ENCODE results near the gene PODXL2.

Gene PODXL2

DNA sequence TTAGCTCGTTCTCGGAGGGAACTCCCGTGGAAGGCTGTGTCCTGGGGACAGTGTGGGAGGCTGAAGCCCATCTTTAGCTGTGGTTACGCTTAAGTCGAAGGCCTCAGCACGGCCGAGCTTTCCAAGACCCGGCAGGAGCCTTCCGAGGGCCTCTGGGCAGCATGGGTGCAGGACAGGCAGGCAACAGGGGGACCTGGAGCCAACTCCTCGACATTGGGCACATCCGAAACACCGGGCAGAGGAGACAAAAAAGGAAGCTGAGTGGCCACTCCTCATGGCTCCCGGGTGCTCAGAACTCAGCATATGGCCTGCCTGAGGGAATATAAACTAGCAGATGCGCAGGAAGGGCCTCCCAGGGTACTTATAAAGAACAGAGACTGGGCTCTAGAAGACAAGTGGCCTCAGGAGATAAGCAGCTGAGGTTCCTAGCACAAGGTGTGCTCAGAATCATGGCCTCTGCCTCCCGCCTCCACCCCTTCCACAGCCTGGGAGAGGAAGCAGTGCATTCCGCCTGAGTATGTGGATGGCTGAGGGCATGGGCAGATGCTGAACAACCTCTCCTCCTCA is 77.9 kb downstream of the PODXL2 start:
- H3K9me3 ChIP-seq (ENCODE audit: control insufficient read depth, insufficient read depth, low read length): no peaks in the 10 kb centered on the region
- no peak overlapping the region for H3K27ac ChIP-seq (ENCODE audit: low read depth, low read length)
- no peaks in the 10 kb centered on the region for H3K36me3 ChIP-seq (ENCODE audit: control insufficient read depth, insufficient read depth, low read length)
- peaks cover 18% of the 10 kb centered on the region for H3K4me1 ChIP-seq (ENCODE audit: control insufficient read depth, insufficient read depth, low read length)
- no peak overlapping the region for H3K4me3 ChIP-seq (ENCODE audit: low read depth, low read length)
- H3K27me3 ChIP-seq (ENCODE audit: control insufficient read depth, insufficient read depth, low read length): no peaks in the 10 kb centered on the region
- no peak overlapping the region for H3K9ac ChIP-seq (ENCODE audit: low read depth, low read length)

DNA sequence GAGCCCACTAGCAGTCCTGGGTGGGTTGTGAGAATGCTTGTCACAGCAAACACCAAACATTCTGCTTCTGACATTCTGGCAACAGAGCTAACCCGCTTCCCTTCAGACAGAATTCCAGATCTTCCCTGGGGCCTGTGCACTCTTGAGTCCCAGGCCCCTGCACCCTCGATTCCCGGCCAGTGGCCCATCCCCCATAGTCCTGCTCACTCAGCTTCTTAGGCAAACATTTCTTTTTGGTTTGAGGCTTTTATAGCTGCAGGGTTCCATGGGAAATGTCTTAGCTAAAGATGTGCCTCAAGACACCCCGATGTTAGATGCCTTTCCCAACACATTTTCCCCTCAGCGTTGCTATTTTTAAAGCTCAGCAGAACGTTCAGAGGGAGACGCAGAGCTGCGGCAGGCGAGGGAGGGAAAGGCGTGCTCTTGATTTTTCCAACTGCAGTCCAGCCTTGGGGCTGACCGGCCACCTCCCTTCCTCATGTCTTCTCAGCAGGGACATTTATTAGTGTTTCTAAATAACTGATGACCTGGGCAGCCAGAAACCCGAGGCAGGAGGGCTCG is 78.9 kb downstream of the PODXL2 start:
- Histone ChIP-seq H3K36me3 (ENCODE audit: control insufficient read depth, insufficient read depth, low read length) (no peaks in the 10 kb centered on the region), H3K27ac (ENCODE audit: low read depth, low read length) (no peak overlapping the region), H3K4me1 (ENCODE audit: control insufficient read depth, insufficient read depth, low read length) (peaks cover 18% of the 10 kb centered on the region), H3K27me3 (ENCODE audit: control insufficient read depth, insufficient read depth, low read length) (no peaks in the 10 kb centered on the region), H3K9me3 (ENCODE audit: control insufficient read depth, insufficient read depth, low read length) (no peaks in the 10 kb centered on the region), H3K4me3 (ENCODE audit: low read depth, low read length) (no peak overlapping the region), H3K9ac (ENCODE audit: low read depth, low read length) (no peak overlapping the region)

GRCh38 chr3:127708837-127709236 is 79.9 kb downstream of the PODXL2 start:
- Histone ChIP-seq H3K9ac (ENCODE audit: low read depth, low read length) (no peak overlapping the region), H3K27ac (ENCODE audit: low read depth, low read length) (no peak overlapping the region), H3K4me1 (ENCODE audit: control insufficient read depth, insufficient read depth, low read length) (peaks cover 16% of the 10 kb centered on the region), H3K36me3 (ENCODE audit: control insufficient read depth, insufficient read depth, low read length) (no peaks in the 10 kb centered on the region), H3K9me3 (ENCODE audit: control insufficient read depth, insufficient read depth, low read length) (no peaks in the 10 kb centered on the region), H3K27me3 (ENCODE audit: control insufficient read depth, insufficient read depth, low read length) (no peaks in the 10 kb centered on the region), H3K4me3 (ENCODE audit: low read depth, low read length) (no peak overlapping the region)

DNA sequence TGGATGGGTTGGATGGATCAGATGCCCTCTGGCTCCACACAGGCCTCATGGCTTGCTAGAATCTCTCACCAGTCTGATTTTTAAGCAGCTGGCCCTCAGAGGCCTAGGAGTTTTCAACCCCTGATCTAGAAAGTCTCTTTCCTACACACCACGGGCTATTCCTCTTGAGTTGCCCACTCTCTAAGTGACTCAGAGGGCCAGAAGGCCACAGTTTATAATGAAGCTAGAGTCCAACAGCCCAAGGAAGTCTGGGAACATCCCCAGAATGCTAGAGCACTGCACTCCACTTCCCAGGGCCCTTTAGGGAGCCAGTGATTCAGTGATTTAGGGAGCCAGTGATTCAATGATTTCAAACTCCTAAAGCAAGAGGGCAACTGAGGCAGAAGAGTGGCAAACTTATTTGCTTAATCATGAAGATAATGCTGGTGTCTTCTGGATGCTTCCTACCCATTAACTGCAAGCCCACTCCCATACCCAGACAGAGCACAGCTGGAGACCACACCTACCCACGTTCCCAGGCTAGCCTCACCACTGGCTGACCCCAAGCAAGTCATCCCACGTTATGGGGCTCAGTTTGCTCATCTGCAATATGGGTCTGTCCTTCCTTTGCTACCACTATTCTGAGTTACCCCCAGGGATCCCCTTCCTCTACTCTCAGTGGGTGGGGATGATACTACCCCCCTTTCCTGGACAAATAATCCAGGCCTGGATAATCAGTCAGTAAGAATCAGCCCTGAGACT is 80.5 kb downstream of the PODXL2 start:
- H3K27me3 ChIP-seq (ENCODE audit: control insufficient read depth, insufficient read depth, low read length): no peaks in the 10 kb centered on the region
- H3K4me1 ChIP-seq (ENCODE audit: control insufficient read depth, insufficient read depth, low read length): peaks cover 16% of the 10 kb centered on the region
- H3K9ac ChIP-seq (ENCODE audit: low read depth, low read length): no peak overlapping the region
- H3K27ac ChIP-seq (ENCODE audit: low read depth, low read length): no peak overlapping the region
- no peaks in the 10 kb centered on the region for H3K9me3 ChIP-seq (ENCODE audit: control insufficient read depth, insufficient read depth, low read length)
- no peaks in the 10 kb centered on the region for H3K36me3 ChIP-seq (ENCODE audit: control insufficient read depth, insufficient read depth, low read length)
- H3K4me3 ChIP-seq (ENCODE audit: low read depth, low read length): no peak overlapping the region

- Histone ChIP-seq H3K27me3 (ENCODE audit: control insufficient read depth, insufficient read depth, low read length) (no peaks in the 10 kb centered on the region), H3K9me3 (ENCODE audit: control insufficient read depth, insufficient read depth, low read length) (no peaks in the 10 kb centered on the region), H3K36me3 (ENCODE audit: control insufficient read depth, insufficient read depth, low read length) (no peaks in the 10 kb centered on the region), H3K4me1 (ENCODE audit: control insufficient read depth, insufficient read depth, low read length) (peaks cover 16% of the 10 kb centered on the region), H3K9ac (ENCODE audit: low read depth, low read length) (no peak overlapping the region), H3K4me3 (ENCODE audit: low read depth, low read length) (no peak overlapping the region), H3K27ac (ENCODE audit: low read depth, low read length) (no peak overlapping the region)
Observed at GRCh38 chr3:127710155-127710941, 81.4 kb downstream of the PODXL2 start.

DNA sequence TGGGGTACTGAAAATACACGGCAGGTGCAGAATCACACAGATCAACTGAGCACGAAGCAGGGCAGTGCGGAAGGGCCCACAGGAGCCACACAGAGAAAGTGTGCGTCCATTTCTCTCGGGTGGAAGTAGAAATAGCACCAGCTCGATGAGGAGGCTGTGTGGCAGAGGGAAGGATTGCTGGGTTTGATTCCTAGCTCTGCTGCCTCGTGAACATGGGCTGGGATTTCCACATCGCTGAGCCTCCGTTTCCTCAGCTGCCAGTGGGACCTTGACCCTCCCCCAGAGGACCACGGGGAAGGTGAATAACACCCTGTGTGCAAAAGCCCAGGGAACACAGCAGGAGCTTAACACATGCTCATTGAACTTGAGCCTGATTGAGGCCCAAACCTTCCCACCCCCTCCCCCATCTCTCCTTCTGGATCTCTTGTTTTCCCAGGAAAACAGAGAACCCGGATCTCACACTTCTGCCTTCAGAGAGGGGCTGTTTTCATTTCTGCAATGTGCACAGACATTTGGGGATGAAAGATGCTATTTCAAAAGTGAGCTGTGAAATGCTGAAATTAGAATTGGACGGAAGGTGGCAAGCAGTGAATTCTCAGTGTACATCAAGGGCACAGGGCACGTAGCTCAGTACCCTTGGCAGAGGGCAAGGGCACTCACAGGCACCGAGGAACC is 82.2 kb downstream of the PODXL2 start:
- no peak overlapping the region for H3K4me3 ChIP-seq (ENCODE audit: low read depth, low read length)
- H3K27ac ChIP-seq (ENCODE audit: low read depth, low read length): no peak overlapping the region
- no peaks in the 10 kb centered on the region for H3K9me3 ChIP-seq (ENCODE audit: control insufficient read depth, insufficient read depth, low read length)
- no peaks in the 10 kb centered on the region for H3K27me3 ChIP-seq (ENCODE audit: control insufficient read depth, insufficient read depth, low read length)
- no peaks in the 10 kb centered on the region for H3K36me3 ChIP-seq (ENCODE audit: control insufficient read depth, insufficient read depth, low read length)
- peaks cover 16% of the 10 kb centered on the region for H3K4me1 ChIP-seq (ENCODE audit: control insufficient read depth, insufficient read depth, low read length)
- H3K9ac ChIP-seq (ENCODE audit: low read depth, low read length): no peak overlapping the region

- Histone ChIP-seq H3K36me3 (ENCODE audit: control insufficient read depth, insufficient read depth, low read length) (no peaks in the 10 kb centered on the region), H3K27me3 (ENCODE audit: control insufficient read depth, insufficient read depth, low read length) (no peaks in the 10 kb centered on the region), H3K9me3 (ENCODE audit: control insufficient read depth, insufficient read depth, low read length) (no peaks in the 10 kb centered on the region), H3K9ac (ENCODE audit: low read depth, low read length) (no peak overlapping the region), H3K4me1 (ENCODE audit: control insufficient read depth, insufficient read depth, low read length) (peaks cover 16% of the 10 kb centered on the region), H3K4me3 (ENCODE audit: low read depth, low read length) (no peak overlapping the region), H3K27ac (ENCODE audit: low read depth, low read length) (no peak overlapping the region)
Observed at GRCh38 chr3:127711896-127712295, 82.9 kb downstream of the PODXL2 start.

DNA sequence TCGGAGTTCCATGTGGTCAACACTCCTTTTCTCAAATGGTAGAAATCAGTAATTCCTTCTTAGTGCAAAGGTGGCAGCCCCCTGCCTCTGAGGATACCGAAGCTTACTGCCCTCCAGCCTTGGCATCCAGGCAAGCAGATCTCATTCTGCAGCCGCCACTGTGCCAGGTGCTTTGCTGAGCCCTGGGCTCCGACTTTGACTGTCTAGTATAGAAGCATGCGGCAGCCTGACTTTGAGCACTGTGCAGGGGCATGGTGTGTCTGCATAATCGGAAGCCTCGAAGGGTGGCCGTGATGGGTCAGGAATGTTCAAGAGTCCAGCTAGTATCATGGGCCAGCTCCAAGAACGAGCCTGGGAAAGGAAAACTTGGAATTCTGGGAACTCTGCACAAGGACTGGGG is 83.5 kb downstream of the PODXL2 start:
- H3K9me3 ChIP-seq (ENCODE audit: control insufficient read depth, insufficient read depth, low read length): no peaks in the 10 kb centered on the region
- no peaks in the 10 kb centered on the region for H3K27me3 ChIP-seq (ENCODE audit: control insufficient read depth, insufficient read depth, low read length)
- H3K9ac ChIP-seq (ENCODE audit: low read depth, low read length): no peak overlapping the region
- no peaks in the 10 kb centered on the region for H3K36me3 ChIP-seq (ENCODE audit: control insufficient read depth, insufficient read depth, low read length)
- peaks cover 16% of the 10 kb centered on the region for H3K4me1 ChIP-seq (ENCODE audit: control insufficient read depth, insufficient read depth, low read length)
- no peak overlapping the region for H3K27ac ChIP-seq (ENCODE audit: low read depth, low read length)
- H3K4me3 ChIP-seq (ENCODE audit: low read depth, low read length): no peak overlapping the region

DNA sequence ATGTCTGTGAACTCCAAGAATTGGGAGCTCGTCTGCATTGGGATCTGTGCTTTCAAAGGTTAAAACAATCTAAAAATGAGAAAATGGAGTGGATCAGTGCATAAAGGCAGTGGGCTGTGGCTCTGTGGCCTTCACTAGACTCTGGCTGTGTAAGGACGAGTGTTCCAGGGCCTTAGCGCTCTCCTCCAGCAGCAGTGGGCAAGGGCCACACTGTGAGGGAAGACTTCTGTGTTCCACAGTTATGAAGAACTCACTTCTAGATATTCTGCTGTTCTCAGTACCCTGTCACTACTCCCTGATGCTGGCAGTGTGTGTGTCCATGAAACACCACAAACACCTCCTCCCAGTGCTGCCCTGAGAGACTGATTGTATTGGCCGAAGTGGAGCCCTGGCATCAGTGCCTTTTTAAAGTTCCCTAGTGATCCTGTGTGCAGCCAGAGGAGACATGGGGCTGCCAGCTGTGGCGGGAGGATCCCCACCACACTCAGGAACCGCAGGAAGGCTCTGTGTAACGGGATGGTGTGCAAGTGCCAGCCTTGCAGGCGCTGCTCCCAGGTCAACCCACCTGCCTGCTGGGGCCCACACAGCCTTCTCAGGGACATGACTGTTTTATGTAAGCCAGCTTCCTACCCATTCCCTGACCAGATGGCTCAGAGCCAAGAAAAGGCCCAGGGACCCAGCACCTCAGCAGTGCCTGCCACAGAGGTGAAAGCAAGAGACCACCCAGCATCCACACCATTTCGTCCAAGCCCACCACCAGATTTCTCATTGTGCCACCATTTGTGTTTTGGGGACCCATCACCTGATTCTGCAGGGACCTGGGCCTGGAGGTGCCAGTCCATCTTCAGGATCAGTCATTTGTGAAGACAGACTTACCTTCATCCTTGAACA is 84.1 kb downstream of the PODXL2 start:
- no peak overlapping the region for H3K27ac ChIP-seq (ENCODE audit: low read depth, low read length)
- H3K4me3 ChIP-seq (ENCODE audit: low read depth, low read length): no peak overlapping the region
- H3K4me1 ChIP-seq (ENCODE audit: control insufficient read depth, insufficient read depth, low read length): peaks cover 10% of the 10 kb centered on the region
- H3K27me3 ChIP-seq (ENCODE audit: control insufficient read depth, insufficient read depth, low read length): no peaks in the 10 kb centered on the region
- H3K9ac ChIP-seq (ENCODE audit: low read depth, low read length): no peak overlapping the region
- H3K36me3 ChIP-seq (ENCODE audit: control insufficient read depth, insufficient read depth, low read length): no peaks in the 10 kb centered on the region
- H3K9me3 ChIP-seq (ENCODE audit: control insufficient read depth, insufficient read depth, low read length): no peaks in the 10 kb centered on the region

DNA sequence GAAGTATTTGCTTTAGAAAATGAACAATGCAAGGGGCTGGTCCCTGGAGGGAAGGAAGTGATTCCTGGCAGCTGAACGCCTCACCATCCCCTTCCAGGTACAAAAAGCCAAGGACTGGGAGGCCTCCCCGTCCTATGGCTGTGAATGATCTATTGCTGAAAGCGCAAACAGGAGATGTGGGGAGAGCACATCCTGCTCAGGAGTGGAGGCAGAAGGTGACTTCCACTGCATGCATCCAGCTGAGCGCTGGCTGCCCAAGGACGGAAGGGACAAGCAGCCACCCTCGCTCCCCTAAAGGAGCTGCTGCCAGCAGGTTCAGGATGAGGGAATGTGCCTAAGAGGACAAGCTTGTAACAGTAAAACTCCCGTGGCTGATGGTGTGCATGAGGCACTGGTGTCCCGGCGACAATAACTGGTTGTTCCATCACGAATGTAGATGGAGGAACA is 85.2 kb downstream of the PODXL2 start:
- no peak overlapping the region for H3K27ac ChIP-seq (ENCODE audit: low read depth, low read length)
- no peak overlapping the region for H3K9ac ChIP-seq (ENCODE audit: low read depth, low read length)
- H3K4me1 ChIP-seq (ENCODE audit: control insufficient read depth, insufficient read depth, low read length): peaks cover 7% of the 10 kb centered on the region; the same call in 1 of the 2 replicates
- H3K9me3 ChIP-seq (ENCODE audit: control insufficient read depth, insufficient read depth, low read length): no peaks in the 10 kb centered on the region
- H3K27me3 ChIP-seq (ENCODE audit: control insufficient read depth, insufficient read depth, low read length): no peaks in the 10 kb centered on the region
- no peaks in the 10 kb centered on the region for H3K36me3 ChIP-seq (ENCODE audit: control insufficient read depth, insufficient read depth, low read length)
- H3K4me3 ChIP-seq (ENCODE audit: low read depth, low read length): no peak overlapping the region
